D721Med (cell line): ENCODE results near the gene TPSD1.

Source experiments
- DNase-seq: peaks from one replicate; pipeline ENCODE4 v3.0.0; 2011; ENCODE audit warnings: low spot score; ENCODE audit not compliant: insufficient read length
- FAIRE-seq: peaks from 2 replicates; lab custom pipeline; 2011; peaks lifted over from hg19 to GRCh38; lab: Jason Lieb, UNC
- TF ChIP-seq, protein P1 (sequence below): IDR thresholded peaks from 2 replicates; pipeline ENCODE4 v1.5.1; 2012; ENCODE audit warnings: mild to moderate bottlenecking, control low read depth; ENCODE audit not compliant: insufficient read depth; ENCODE audit errors: missing control alignments

Gene TPSD1

DNA sequence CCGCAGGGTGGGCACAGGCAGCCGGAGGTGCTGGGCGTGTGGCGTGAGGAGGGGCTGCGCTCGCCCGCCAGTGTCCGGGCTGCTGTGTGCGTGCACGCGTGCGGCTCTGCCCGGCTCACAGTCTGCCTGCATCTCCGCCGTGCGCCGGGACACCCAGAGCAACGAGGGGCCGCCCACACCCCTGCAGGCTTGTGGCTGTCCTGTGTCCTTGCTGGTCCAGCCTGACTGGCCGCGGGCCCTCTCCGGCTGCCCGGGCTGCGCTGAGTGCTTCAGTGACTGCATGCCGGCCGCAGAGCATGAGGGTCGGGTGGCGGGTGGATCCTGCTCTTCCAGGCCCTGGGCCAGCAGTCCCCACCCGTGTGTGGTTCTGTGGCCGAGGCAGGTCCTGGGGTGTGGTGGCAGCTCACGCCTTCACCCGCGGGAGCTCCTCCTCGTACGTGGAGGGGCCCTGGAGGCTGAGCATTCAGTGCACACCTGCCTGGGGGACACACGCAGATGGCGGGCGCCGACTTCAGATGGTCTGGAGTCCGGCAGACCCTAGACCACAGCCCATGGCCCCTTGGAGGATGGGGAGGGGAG lies 43.2 kb upstream of the TPSD1 start:
- no peak for DNase-seq
- no peak for FAIRE-seq
- TF ChIP-seq, protein P1, sequence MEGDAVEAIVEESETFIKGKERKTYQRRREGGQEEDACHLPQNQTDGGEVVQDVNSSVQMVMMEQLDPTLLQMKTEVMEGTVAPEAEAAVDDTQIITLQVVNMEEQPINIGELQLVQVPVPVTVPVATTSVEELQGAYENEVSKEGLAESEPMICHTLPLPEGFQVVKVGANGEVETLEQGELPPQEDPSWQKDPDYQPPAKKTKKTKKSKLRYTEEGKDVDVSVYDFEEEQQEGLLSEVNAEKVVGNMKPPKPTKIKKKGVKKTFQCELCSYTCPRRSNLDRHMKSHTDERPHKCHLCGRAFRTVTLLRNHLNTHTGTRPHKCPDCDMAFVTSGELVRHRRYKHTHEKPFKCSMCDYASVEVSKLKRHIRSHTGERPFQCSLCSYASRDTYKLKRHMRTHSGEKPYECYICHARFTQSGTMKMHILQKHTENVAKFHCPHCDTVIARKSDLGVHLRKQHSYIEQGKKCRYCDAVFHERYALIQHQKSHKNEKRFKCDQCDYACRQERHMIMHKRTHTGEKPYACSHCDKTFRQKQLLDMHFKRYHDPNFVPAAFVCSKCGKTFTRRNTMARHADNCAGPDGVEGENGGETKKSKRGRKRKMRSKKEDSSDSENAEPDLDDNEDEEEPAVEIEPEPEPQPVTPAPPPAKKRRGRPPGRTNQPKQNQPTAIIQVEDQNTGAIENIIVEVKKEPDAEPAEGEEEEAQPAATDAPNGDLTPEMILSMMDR: no peak

DNA sequence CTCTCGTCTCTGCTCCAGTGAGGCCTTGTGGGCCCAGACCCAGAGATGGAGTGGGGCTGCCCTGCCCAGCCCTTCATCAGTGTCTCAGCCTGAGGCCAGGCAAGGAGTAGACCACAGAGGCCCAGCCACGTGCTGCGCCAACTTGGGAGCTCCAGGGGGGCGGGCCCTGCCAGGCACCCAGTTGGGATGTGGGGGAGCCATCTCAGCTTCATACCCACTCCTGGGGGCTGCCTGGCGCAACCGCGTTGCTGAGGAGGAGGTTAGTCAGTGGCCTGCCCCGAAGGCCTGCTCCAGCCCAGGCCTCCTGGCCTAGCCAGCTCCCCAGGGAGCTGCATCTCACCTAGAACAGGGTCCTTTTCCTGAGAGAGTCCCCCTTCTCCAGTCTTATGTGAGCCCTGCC lies 42.6 kb upstream of the TPSD1 start:
- DNase-seq: no peak
- TF ChIP-seq, protein P1: no peak
- no peak for FAIRE-seq

DNA sequence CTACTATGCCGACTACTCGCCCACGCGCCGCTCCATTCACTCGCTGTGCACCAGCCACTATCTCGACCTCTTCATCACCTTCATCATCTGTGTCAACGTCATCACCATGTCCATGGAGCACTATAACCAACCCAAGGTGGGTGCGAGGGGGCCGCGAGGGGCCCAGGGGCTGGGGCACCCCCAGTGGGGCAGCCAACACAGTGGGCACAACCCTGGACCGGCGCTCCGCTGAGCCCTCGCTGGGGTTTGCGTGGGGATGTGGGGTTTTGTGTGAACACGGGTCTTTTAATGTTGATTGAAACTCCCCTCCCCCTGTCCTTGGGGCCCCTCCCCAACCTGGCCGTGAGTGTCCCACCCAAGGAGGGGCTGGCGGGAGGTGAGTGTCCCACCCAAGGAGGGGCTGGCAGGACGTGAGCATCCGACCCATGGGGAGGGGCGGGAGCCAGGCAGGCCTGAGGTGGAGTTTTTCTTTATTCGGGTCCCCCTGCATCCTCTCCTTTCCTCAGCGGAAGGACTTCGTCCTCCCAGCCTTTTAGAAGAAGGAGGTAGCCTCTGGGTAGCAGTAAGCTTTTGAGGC lies 42.0 kb upstream of the TPSD1 start:
- no peak for FAIRE-seq
- TF ChIP-seq, protein P1: no peak

DNA sequence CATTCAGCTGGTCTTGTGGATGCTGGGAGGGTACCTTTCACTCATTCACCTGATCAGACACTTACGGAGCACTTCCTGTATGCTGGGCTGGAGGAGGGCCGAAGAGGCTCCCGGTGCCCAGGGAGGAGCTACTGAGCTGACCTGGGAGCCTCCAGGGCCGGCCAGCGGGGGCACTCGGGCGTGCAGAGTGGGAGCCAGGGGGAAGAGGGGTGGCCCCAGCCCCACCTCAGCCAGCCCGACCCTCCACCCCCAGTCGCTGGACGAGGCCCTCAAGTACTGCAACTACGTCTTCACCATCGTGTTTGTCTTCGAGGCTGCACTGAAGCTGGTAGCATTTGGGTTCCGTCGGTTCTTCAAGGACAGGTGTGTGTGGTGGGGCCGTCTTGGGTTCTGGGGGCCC lies 41.1 kb upstream of the TPSD1 start:
- TF ChIP-seq, protein P1: no peak
- FAIRE-seq (no peak), DNase-seq (no peak)

More for the DNA sequence above, 42.0 kb upstream of the TPSD1 start:
- DNase-seq: no peak

DNA sequence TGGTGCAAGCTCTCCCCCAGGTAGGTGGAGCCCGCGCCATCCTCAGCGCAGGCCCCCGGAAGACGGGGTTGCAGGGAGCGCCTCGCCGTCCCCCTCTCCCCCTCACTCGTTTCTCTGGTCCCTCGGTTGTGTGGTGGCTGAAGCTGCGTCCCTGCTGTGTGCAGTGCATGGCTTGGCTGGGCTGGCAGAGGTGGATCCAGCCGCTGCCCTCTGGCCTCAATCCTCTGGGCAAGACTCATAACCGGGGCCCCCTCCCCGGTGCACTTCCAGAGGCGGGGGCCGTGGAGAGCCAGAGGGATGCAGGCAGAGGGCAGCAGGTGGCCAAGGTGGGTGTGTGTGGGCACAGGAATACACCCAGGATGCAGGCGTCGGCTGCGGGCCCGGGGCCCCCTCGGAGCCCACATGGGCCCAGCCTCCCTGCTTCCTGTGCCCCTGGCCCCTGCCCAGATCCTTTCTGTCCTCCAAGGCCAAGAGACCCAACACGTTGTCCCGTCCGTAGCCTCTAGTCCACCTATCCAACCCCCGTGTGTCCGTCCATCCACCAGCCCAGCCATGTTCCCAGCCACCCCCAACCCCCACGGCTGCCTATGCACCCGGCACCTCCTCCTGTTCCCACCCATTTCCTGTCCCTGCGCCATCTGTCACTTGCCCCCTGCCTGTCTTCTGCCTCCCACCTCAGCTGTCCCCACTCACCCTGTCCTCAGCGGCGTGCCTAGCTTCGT lies 40.1 kb upstream of the TPSD1 start:
- TF ChIP-seq, protein P1: no peak
- no peak for FAIRE-seq
- DNase-seq: no peak

DNA sequence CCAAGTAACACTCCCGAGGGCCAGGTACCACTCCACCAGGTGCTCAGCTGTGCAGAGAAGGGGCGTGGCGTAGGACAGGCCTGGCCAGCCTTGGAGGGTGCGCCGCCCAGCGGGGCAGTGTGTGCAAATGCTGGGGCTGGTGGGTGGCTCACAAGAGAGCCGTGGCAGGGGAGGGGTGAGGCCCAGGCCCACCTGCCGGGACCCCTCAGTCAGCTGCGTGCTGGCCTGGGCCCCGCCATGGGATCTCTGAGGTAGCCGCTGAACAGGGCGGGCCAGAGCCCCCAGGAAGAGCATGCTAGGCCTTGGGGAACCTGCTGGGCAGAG lies 39.6 kb upstream of the TPSD1 start:
- DNase-seq (no peak), FAIRE-seq (no peak)
- TF ChIP-seq, protein P1: no peak
